Hindlimb muscle (tissue), 1 donor: ENCODE results near the gene IL1RAP. TPM values are rescaled to one million over a fixed set of nuclear protein-coding genes. Genes with fewer than 3 reads are reported as not detected.

Experiments used
- DNase-seq: peaks from one replicate; pipeline ENCODE4 v3.0.0-alpha.2; 2013
- polyA plus RNA-seq: library from polyadenylated mRNA; unstranded; fragments of 120-200 nt; gene quantifications from one replicate; pipeline ENCODE4 v1.2.1, GENCODE V29; 2013; ENCODE audit not compliant: insufficient read length

Gene IL1RAP
- polyA plus RNA-seq, 1 donor = 5.8 TPM

GRCh38 chr3:190617185-190617584, 103.3 kb downstream of the IL1RAP start:
- peak; percentile 20 for DNase-seq

GRCh38 chr3:190618330-190619030, 104.6 kb downstream of the IL1RAP start:
- DNase-seq = no peak

- DNase-seq = no peak
These were observed 105.5 kb downstream of the IL1RAP start for GRCh38 chr3:190619353-190619752.

- DNase-seq = no peak
These were observed 105.9 kb downstream of the IL1RAP start for GRCh38 chr3:190619761-190620160.

GRCh38 chr3:190620886-190621608, 107.2 kb downstream of the IL1RAP start:
- no peak for DNase-seq

- no peak for DNase-seq
These were observed 108.0 kb downstream of the IL1RAP start for GRCh38 chr3:190621927-190622326.

- no peak for DNase-seq
These were observed 110.4 kb downstream of the IL1RAP start for GRCh38 chr3:190624282-190624681.

- DNase-seq = no peak
These were observed 113.2 kb downstream of the IL1RAP start for GRCh38 chr3:190626951-190627620.

- no peak for DNase-seq
These were observed 115.2 kb downstream of the IL1RAP start for GRCh38 chr3:190629088-190629487.

- DNase-seq = no peak
These were observed 117.4 kb downstream of the IL1RAP start for GRCh38 chr3:190631295-190631694.

GRCh38 chr3:190641564-190641963, 127.7 kb downstream of the IL1RAP start:
- no peak for DNase-seq

- DNase-seq = no peak
These were observed 128.1 kb downstream of the IL1RAP start for GRCh38 chr3:190642016-190642415.

GRCh38 chr3:190644035-190644434, 130.2 kb downstream of the IL1RAP start:
- no peak for DNase-seq

GRCh38 chr3:190644766-190645165, 130.9 kb downstream of the IL1RAP start:
- no peak for DNase-seq

GRCh38 chr3:190645932-190646460, 132.1 kb downstream of the IL1RAP start:
- no peak for DNase-seq

GRCh38 chr3:190646996-190647395, 133.1 kb downstream of the IL1RAP start:
- DNase-seq = no peak

- DNase-seq = no peak
These were observed 142.0 kb downstream of the IL1RAP start for GRCh38 chr3:190655933-190656332.

- DNase-seq = no peak
These were observed 144.2 kb downstream of the IL1RAP start for GRCh38 chr3:190658106-190658505.

- DNase-seq = no peak
These were observed 152.9 kb downstream of the IL1RAP start for GRCh38 chr3:190666821-190667220.

- no peak for DNase-seq
These were observed 157.8 kb downstream of the IL1RAP start for GRCh38 chr3:190671658-190672057.

GRCh38 chr3:190673148-190673547, 159.3 kb downstream of the IL1RAP start:
- peak; percentile 56 for DNase-seq

- no peak for DNase-seq
These were observed 162.6 kb downstream of the IL1RAP start for GRCh38 chr3:190676481-190676880.

GRCh38 chr3:190677001-190677400, 163.1 kb downstream of the IL1RAP start:
- DNase-seq = no peak
